ENCODE data around the gene AMY1B.
"Not testable (repeated sequence)": the region's sequence is repeated elsewhere in the genome, so short reads cannot be mapped to it uniquely, and the experiment has no call there.

DNA sequence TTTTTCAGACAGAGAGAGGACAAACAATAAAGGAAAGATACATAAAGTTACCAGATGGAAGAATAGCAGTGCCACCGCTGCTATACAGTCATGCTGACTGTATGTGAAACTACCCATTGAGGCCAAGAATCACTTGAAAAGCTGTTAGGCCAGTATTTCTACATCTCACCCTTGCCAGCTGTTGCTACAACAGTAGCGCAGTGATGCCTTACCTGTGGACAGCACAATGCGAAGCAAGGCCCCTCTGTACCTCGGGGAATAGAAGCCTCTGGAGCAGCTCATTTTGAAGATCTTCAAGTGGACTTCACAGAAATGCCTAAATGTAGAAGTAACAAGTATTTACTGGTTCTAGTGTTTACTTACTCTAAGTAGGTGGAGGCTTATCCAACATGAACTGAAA lies 4.7 kb upstream of the AMY1B start:
- TF ChIP-seq FOS (IDR thresholded peaks at IDR 0.05; ENCODE audit: borderline replicate concordance, insufficient read depth, low read length); MYC (IDR thresholded peaks at IDR 0.05; ENCODE audit: low read depth, low read length); JUN (IDR thresholded peaks at IDR 0.05; ENCODE audit: borderline replicate concordance, insufficient read depth, insufficient read length, low read depth); POLR2A (IDR thresholded peaks at IDR 0.05; ENCODE audit: low read depth, low read length); POLR2AphosphoS5 (IDR thresholded peaks at IDR 0.05; ENCODE audit: insufficient read depth, low read depth, low read length); EZH2 (IDR thresholded peaks at IDR 0.05; ENCODE audit: borderline replicate concordance, low read depth, low read length, severe bottlenecking): not testable (repeated sequence)
- TF ChIP-seq, protein P1, sequence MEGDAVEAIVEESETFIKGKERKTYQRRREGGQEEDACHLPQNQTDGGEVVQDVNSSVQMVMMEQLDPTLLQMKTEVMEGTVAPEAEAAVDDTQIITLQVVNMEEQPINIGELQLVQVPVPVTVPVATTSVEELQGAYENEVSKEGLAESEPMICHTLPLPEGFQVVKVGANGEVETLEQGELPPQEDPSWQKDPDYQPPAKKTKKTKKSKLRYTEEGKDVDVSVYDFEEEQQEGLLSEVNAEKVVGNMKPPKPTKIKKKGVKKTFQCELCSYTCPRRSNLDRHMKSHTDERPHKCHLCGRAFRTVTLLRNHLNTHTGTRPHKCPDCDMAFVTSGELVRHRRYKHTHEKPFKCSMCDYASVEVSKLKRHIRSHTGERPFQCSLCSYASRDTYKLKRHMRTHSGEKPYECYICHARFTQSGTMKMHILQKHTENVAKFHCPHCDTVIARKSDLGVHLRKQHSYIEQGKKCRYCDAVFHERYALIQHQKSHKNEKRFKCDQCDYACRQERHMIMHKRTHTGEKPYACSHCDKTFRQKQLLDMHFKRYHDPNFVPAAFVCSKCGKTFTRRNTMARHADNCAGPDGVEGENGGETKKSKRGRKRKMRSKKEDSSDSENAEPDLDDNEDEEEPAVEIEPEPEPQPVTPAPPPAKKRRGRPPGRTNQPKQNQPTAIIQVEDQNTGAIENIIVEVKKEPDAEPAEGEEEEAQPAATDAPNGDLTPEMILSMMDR (IDR thresholded peaks at IDR 0.05; ENCODE audit: extremely low read depth in 1 of 2, insufficient read depth in 1 of 2, low read depth in 1 of 2, low read length in 2 of 2), result not testable (repeated sequence)
- TF ChIP-seq, protein P2, sequence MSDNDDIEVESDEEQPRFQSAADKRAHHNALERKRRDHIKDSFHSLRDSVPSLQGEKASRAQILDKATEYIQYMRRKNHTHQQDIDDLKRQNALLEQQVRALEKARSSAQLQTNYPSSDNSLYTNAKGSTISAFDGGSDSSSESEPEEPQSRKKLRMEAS (IDR thresholded peaks at IDR 0.05; ENCODE audit: insufficient read depth, insufficient read length), result not testable (repeated sequence)
